Breast epithelium (tissue), 3 donors: Measurements from ENCODE around the gene IRF5.

Source experiments
- CTCF ChIP-seq, 3 donors: fragments of 450-650 bp; IDR thresholded peaks; one replicate each; pipeline ENCODE4 v1.5.1; 2016 to 2017; ENCODE audit warnings: antibody characterized with exemption in 3 of 3, mild to moderate bottlenecking in 3 of 3, moderate library complexity in 3 of 3
- POLR2A ChIP-seq: fragments of 450-650 bp; IDR thresholded peaks from one replicate; pipeline ENCODE4 v1.6.1; 2016; ENCODE audit warnings: antibody characterized with exemption, mild to moderate bottlenecking, moderate library complexity
- POLR2AphosphoS5 ChIP-seq, 3 donors: sonication (generic); formaldehyde crosslinking; IDR thresholded peaks; one replicate each; pipeline ENCODE4 v1.6.1; 2017; ENCODE audit warnings: antibody characterized with exemption in 3 of 3

DNA sequence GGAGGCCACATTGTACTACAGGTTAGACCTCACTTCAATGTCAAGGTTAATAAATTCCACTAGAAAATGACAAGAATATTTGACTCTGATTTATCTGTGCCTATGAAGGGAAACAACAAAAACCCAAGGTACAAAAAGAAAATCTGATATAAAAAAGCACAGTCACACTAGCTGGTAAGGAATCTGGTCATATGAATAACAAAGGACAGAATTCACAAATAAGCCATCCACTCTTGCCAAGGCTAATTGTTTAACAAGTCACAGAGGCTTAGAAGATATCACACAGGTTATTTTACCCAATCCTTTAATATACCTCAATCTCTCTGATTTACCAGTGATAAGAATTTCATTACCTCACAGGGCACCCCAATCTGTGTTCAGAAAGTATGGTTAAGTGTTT lies 47.9 kb downstream of the IRF5 start:
- TF ChIP-seq CTCF (IDR thresholded peaks at IDR 0.05): no peak
- TF ChIP-seq POLR2A: no peak
- TF ChIP-seq POLR2AphosphoS5 (IDR thresholded peaks at IDR 0.05): no peak
